B cell (primary cell): ENCODE data around the gene SLC39A2.

Experiments
- EZH2 ChIP-seq: IDR thresholded peaks from 2 replicates; pipeline ENCODE4 v1.6.1; 2012; ENCODE audit warnings: borderline replicate concordance, low read depth, mild to moderate bottlenecking, moderate library complexity, low read length; ENCODE audit not compliant: insufficient read depth, poor library complexity, severe bottlenecking
- TF ChIP-seq, protein P1 (sequence below): fragments of 200-600 bp; IDR thresholded peaks from one replicate; pipeline ENCODE4 v1.8.0; 2022; ENCODE audit warnings: antibody characterized with exemption, mild to moderate bottlenecking

GRCh38 chr14:21050597-21050996 lies 51.5 kb downstream of the SLC39A2 start:
- TF ChIP-seq, protein P1, sequence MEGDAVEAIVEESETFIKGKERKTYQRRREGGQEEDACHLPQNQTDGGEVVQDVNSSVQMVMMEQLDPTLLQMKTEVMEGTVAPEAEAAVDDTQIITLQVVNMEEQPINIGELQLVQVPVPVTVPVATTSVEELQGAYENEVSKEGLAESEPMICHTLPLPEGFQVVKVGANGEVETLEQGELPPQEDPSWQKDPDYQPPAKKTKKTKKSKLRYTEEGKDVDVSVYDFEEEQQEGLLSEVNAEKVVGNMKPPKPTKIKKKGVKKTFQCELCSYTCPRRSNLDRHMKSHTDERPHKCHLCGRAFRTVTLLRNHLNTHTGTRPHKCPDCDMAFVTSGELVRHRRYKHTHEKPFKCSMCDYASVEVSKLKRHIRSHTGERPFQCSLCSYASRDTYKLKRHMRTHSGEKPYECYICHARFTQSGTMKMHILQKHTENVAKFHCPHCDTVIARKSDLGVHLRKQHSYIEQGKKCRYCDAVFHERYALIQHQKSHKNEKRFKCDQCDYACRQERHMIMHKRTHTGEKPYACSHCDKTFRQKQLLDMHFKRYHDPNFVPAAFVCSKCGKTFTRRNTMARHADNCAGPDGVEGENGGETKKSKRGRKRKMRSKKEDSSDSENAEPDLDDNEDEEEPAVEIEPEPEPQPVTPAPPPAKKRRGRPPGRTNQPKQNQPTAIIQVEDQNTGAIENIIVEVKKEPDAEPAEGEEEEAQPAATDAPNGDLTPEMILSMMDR, result no peak
- no peak for TF ChIP-seq EZH2
